ENCODE measurements around the gene LCP2.

- no peak for TF ChIP-seq CTCF (IDR thresholded peaks at IDR 0.05 in 4 of 5, conservative IDR thresholded peaks at IDR 0.05 in 1 of 5)
- TF ChIP-seq POLR2A (IDR thresholded peaks at IDR 0.05) = no peak
Observed at GRCh38 chr5:170279459-170279817, 18.1 kb downstream of the LCP2 start.

Measured in gastrocnemius medialis (tissue), 4 donors.